AG08395 (cell line): Measurements from ENCODE around the gene DZIP1.
"Not testable (repeated sequence)": the region's sequence is repeated elsewhere in the genome, so short reads cannot be mapped to it uniquely, and the experiment has no call there.

ENCODE experiments used
- DNase-seq: peaks from one replicate; pipeline ENCODE4 v3.0.0; 2012; ENCODE audit warnings: mixed read lengths, low spot score

DZIP1 gene

GRCh38 chr13:95603887-95604555, 40.5 kb downstream of the DZIP1 start:
- DNase-seq, result no peak

GRCh38 chr13:95601906-95602305, 42.6 kb downstream of the DZIP1 start:
- DNase-seq, result no peak

GRCh38 chr13:95601216-95601615, 43.3 kb downstream of the DZIP1 start:
- no peak for DNase-seq

- DNase-seq, result no peak
Measured at GRCh38 chr13:95596701-95597100, 47.8 kb downstream of the DZIP1 start.

- DNase-seq, result no peak
Measured at GRCh38 chr13:95593462-95593861, 51.0 kb downstream of the DZIP1 start.

GRCh38 chr13:95588721-95589120, 55.8 kb downstream of the DZIP1 start:
- no peak for DNase-seq

GRCh38 chr13:95588134-95588533, 56.4 kb downstream of the DZIP1 start:
- no peak for DNase-seq

- DNase-seq, result no peak
Measured at GRCh38 chr13:95585867-95586266, 58.6 kb downstream of the DZIP1 start.

GRCh38 chr13:95579303-95579702, 65.2 kb downstream of the DZIP1 start:
- DNase-seq, result no peak

- DNase-seq, result no peak
Measured at GRCh38 chr13:95573221-95573620, 71.3 kb downstream of the DZIP1 start.

- DNase-seq, result no peak
Measured at GRCh38 chr13:95571941-95572340, 72.6 kb downstream of the DZIP1 start.

GRCh38 chr13:95570016-95570415, 74.5 kb downstream of the DZIP1 start:
- no peak for DNase-seq

GRCh38 chr13:95568131-95568530, 76.4 kb downstream of the DZIP1 start:
- no peak for DNase-seq

GRCh38 chr13:95565758-95566157, 78.7 kb downstream of the DZIP1 start:
- DNase-seq, result not testable (repeated sequence)

GRCh38 chr13:95564733-95565291, 79.7 kb downstream of the DZIP1 start:
- peak; percentile 33 for DNase-seq

GRCh38 chr13:95564091-95564490, 80.4 kb downstream of the DZIP1 start:
- peak; percentile 12 for DNase-seq

- no peak for DNase-seq
Measured at GRCh38 chr13:95560387-95560786, 84.1 kb downstream of the DZIP1 start.

GRCh38 chr13:95559100-95559499, 85.4 kb downstream of the DZIP1 start:
- no peak for DNase-seq

- no peak for DNase-seq
Measured at GRCh38 chr13:95557013-95557412, 87.5 kb downstream of the DZIP1 start.

GRCh38 chr13:95553581-95554385, 90.7 kb downstream of the DZIP1 start:
- DNase-seq, result no peak

GRCh38 chr13:95552539-95553441, 91.7 kb downstream of the DZIP1 start, which contains the start of gene CLDN10:
CLDN10 (plus strand) TSS chr13:95552720; CDS start chr13:95552754, 34 bp downstream.
- DNase-seq, result no peak

- DNase-seq, result no peak
Measured at GRCh38 chr13:95552208-95552538, 92.3 kb downstream of the DZIP1 start.
